Heart left ventricle (tissue), 13 donors: Measurements from ENCODE around the gene ACVR1.

Experiments used
- POLR2A ChIP-seq, 2 donors: fragments of 450-650 bp; IDR thresholded peaks; one replicate each; pipeline ENCODE4 v1.6.1; 2017; ENCODE audit warnings: antibody characterized with exemption in 2 of 2, mild to moderate bottlenecking in 2 of 2, moderate library complexity in 2 of 2
- TF ChIP-seq, protein P1 (sequence below), 12 donors: fragments of 200-600 bp; sonication (generic) in 4 of 12; IDR thresholded peaks; one replicate each; pipeline versions ENCODE4 v1.5.0 to v1.8.0; 2018 to 2022; ENCODE audit warnings: antibody characterized with exemption in 12 of 12, mild to moderate bottlenecking in 5 of 12
- donor health status: ischemic (EF 13 %, LVEDD 7.1; RV severe dilation, severe dysfunction).
- donor health status: DM: no; HTN: yes; CAD: no.
- donor health status: DM: no; HTN: no; CAD: no.
- donor health status: ischemic (EF 25% LVEDD 6.9; RV normal size, moderate dysfunction).
- donor health status: ischemic (EF 25% LVEDD 5.7; RV mildly dilated, moderate dysfunction).
- donor health status: ischemic (EF 35%, LVEDD 5.7; RV mildly dilated, moderate dysfunction).
- donor health status: nonischemic (EF 11% LVEDD 7.7; RV severe dilation, severe dysfunction).
- donor health status: DM: yes; HTN: yes; CAD: no.
- donor health status: PGD.
- donor health status: ischemic (EF 29% LVEDD 5.4; RV normal size, mild dysfunction).
- donor health status: nonischemic (EF 23%, LVEDD 6.1; RV moderate dilation, normal function).

DNA sequence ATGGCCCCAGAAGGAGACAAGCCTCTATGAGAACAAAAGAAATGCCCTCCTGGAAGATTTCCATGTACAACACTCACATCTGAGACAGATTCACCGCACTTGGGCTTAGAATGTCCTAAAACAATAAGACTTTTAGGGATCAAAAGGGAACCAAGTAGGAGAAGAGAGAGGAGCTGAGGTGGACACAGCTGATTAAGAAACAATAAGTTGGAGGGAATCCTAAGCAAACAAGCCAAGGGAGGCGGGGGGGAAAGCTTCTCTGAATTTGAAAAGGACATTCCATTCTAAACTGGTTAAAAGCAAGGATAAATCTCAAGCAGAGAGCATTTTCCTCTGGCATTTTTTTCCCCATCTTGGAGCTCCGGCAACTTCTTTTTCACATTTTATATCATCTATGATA, 9.9 kb downstream of the ACVR1 start:
- TF ChIP-seq, protein P1, sequence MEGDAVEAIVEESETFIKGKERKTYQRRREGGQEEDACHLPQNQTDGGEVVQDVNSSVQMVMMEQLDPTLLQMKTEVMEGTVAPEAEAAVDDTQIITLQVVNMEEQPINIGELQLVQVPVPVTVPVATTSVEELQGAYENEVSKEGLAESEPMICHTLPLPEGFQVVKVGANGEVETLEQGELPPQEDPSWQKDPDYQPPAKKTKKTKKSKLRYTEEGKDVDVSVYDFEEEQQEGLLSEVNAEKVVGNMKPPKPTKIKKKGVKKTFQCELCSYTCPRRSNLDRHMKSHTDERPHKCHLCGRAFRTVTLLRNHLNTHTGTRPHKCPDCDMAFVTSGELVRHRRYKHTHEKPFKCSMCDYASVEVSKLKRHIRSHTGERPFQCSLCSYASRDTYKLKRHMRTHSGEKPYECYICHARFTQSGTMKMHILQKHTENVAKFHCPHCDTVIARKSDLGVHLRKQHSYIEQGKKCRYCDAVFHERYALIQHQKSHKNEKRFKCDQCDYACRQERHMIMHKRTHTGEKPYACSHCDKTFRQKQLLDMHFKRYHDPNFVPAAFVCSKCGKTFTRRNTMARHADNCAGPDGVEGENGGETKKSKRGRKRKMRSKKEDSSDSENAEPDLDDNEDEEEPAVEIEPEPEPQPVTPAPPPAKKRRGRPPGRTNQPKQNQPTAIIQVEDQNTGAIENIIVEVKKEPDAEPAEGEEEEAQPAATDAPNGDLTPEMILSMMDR (IDR thresholded peaks at IDR 0.05): no peak
- TF ChIP-seq POLR2A (IDR thresholded peaks at IDR 0.05): no peak
